Measurements from ENCODE around the gene TIMM21. TPM values are rescaled to one million over a fixed set of nuclear protein-coding genes. Genes with fewer than 3 reads are reported as not detected.

TIMM21 gene
- total and polyA plus RNA-seq, 2 of the 13 experiments (the other 11 are each of a cell fraction or from before 2014, with no cell fraction given): 29.6 to 62.3 TPM

DNA sequence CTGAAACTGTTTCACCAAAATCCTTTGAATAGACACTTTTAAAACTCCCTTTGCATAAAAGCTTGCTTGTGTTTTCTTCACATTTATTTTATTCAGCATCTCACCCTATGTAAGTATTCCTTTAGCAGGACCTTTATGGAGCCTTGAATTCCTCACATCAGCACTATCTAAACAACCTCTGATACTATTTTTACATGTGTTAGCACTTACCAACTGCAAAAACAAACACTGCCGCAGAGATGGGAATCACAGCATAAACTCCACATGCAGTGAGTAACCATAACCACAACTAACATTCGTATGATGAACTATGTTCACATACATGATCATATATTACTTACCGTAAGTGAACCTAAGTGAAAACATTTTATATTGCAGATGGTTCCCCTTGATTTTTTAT, 16.1 kb upstream of the TIMM21 start:
- FAIRE-seq: no peak
- Histone ChIP-seq H3K9me3 (ENCODE audit: low read length) (no peaks in the 10 kb centered on the region), H3K4me2 (ENCODE audit: low read depth, low read length) (no peak overlapping the region), H2AFZ (ENCODE audit: low read length) (no peak overlapping the region), H3K27me3 (ENCODE audit: control insufficient read depth in 1 of 2, insufficient read depth in 2 of 2, low read length in 2 of 2) (peaks cover 0 to 15% of the 10 kb centered on the region in 2 experiments; a peak in 1 of 5 replicates), H3K4me3 (replicated peaks in 1 of 3; ENCODE audit: insufficient read depth in 1 of 3, low read depth in 2 of 3, low read length in 3 of 3) (no peak overlapping the region), H3K9ac (ENCODE audit: insufficient read depth, low read depth, low read length) (no peak overlapping the region), H3K27ac (ENCODE audit: extremely low read length, insufficient read depth, low read length) (no peak overlapping the region), H4K20me1 (ENCODE audit: insufficient read depth, low read length) (no peaks in the 10 kb centered on the region), H3K79me2 (ENCODE audit: insufficient read depth, low read length) (no peaks in the 10 kb centered on the region), H3K36me3 (replicated peaks in 1 of 2; ENCODE audit: control insufficient read depth in 1 of 2, insufficient read depth in 2 of 2, low read length in 2 of 2) (no peaks in the 10 kb centered on the region), H3K4me1 (ENCODE audit: insufficient read depth, low read length) (no peaks in the 10 kb centered on the region)
- 15% methylated on average over 3 of the region's 3 CpGs for WGBS (ENCODE audit: low lambda C conversion rate)
- ChIA-PET CTCF (ENCODE audit: low intra/inter-chr PET ratio, low total read pairs) (no interaction called here), POLR2A (no interaction called here)
- in situ Hi-C loops (cut with HindIII; ENCODE audit: extremely low pct_ligation_motif_present, low pct_unique_long_range_greater_than_20kb): no loop called here
- no TSS peak for BruUV-seq (replicated peaks)
- no peak for ATAC-seq
- DNase-seq (ENCODE audit: low spot score): no peak
- TF ChIP-seq, protein P1, sequence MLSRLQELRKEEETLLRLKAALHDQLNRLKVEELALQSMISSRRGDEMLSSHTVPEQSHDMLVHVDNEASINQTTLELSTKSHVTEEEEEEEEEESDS (CRISPR knock-in tag; IDR thresholded peaks at IDR 0.05; ENCODE audit: borderline replicate concordance): no peak
- TF ChIP-seq RCOR2 (CRISPR knock-in tag; IDR thresholded peaks at IDR 0.05) (no peak), MAFK (conservative IDR thresholded peaks at IDR 0.05 in 1 of 2, IDR thresholded peaks at IDR 0.05 in 1 of 2; ENCODE audit: low read length in 2 of 2) (0 out of 4 replicates have a peak, but pooled peaks of 1 of the 2 experiments have one; percentile 12), ZNF713 (CRISPR knock-in tag; IDR thresholded peaks at IDR 0.05) (no peak)
- intact Hi-C loops (cut with micrococcal nuclease; ENCODE audit: unreplicated experiment): no loop called here

DNA sequence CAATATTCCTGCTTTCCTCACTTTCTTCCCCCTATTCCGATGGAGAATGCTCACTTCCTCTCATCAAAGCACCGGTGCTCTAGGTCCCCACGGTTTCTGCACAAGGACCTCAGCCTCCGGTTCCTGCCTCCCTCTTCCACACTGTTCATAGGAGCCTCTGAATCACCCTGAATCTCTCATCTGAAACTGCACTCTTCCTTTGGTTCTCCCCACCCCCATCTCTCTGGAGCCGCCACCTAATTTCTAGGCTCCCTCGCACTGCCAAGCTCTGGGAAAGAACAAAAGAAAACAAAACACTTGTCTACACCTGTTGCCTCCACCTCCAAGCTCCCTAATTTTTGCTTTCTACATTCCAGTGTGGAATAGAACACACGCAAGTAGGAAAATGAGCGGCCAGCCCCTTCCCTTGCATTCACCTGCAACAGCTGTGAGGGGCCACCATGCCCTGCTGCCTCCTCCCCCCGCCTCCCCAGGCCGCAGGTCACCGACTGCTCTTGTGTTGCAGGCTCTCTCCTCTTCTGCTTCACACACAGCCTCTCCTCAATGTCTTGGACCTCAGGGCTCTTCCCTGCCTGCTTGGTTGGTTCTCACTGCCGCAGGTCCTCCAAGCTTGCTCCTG, 10.3 kb upstream of the TIMM21 start:
- no TSS peak for BruUV-seq (replicated peaks)
- no peak for ATAC-seq
- POLR2A ChIA-PET: no interaction called here
- TF ChIP-seq SALL2 (CRISPR knock-in tag; IDR thresholded peaks at IDR 0.05) (no peak), SMAD9 (CRISPR knock-in tag; IDR thresholded peaks at IDR 0.05) (no peak), MIER3 (CRISPR knock-in tag; IDR thresholded peaks at IDR 0.05; ENCODE audit: borderline replicate concordance) (no peak), HHEX (CRISPR knock-in tag; IDR thresholded peaks at IDR 0.05) (no peak), MATR3 (CRISPR knock-in tag; IDR thresholded peaks at IDR 0.05) (no peak), SPEN (CRISPR knock-in tag; IDR thresholded peaks at IDR 0.05; ENCODE audit: low read depth) (no peak), FIP1L1 (IDR thresholded peaks at IDR 0.05; ENCODE audit: borderline replicate concordance, insufficient read depth, low read depth, low read length) (no peak), NFE2L1 (CRISPR knock-in tag; IDR thresholded peaks at IDR 0.05; ENCODE audit: borderline replicate concordance) (no peak), GATAD2A (CRISPR knock-in tag; IDR thresholded peaks at IDR 0.05) (no peak), ZNF788 (CRISPR knock-in tag; IDR thresholded peaks at IDR 0.05; ENCODE audit: borderline replicate concordance) (no peak), KMT2A (CRISPR knock-in tag; IDR thresholded peaks at IDR 0.05) (no peak)
- TF ChIP-seq, protein P2, sequence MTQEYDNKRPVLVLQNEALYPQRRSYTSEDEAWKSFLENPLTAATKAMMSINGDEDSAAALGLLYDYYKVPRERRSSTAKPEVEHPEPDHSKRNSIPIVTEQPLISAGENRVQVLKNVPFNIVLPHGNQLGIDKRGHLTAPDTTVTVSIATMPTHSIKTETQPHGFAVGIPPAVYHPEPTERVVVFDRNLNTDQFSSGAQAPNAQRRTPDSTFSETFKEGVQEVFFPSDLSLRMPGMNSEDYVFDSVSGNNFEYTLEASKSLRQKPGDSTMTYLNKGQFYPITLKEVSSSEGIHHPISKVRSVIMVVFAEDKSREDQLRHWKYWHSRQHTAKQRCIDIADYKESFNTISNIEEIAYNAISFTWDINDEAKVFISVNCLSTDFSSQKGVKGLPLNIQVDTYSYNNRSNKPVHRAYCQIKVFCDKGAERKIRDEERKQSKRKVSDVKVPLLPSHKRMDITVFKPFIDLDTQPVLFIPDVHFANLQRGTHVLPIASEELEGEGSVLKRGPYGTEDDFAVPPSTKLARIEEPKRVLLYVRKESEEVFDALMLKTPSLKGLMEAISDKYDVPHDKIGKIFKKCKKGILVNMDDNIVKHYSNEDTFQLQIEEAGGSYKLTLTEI (CRISPR knock-in tag; conservative IDR thresholded peaks at IDR 0.05): no peak
- TF ChIP-seq, protein P3, sequence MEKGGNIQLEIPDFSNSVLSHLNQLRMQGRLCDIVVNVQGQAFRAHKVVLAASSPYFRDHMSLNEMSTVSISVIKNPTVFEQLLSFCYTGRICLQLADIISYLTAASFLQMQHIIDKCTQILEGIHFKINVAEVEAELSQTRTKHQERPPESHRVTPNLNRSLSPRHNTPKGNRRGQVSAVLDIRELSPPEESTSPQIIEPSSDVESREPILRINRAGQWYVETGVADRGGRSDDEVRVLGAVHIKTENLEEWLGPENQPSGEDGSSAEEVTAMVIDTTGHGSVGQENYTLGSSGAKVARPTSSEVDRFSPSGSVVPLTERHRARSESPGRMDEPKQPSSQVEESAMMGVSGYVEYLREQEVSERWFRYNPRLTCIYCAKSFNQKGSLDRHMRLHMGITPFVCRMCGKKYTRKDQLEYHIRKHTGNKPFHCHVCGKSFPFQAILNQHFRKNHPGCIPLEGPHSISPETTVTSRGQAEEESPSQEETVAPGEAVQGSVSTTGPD (CRISPR knock-in tag; IDR thresholded peaks at IDR 0.05): no peak

More for the DNA sequence above, 10.3 kb upstream of the TIMM21 start:
- no peak for FAIRE-seq
- no peaks in the 10 kb centered on the region for H3K4me1 ChIP-seq (ENCODE audit: insufficient read depth, low read length)
- H3K27ac ChIP-seq (ENCODE audit: extremely low read length, insufficient read depth, low read length): no peak overlapping the region
- 20% methylated on average over 9 of the region's 12 CpGs for WGBS (ENCODE audit: low lambda C conversion rate)
- H3K4me3 ChIP-seq (replicated peaks in 1 of 3; ENCODE audit: insufficient read depth in 1 of 3, low read depth in 2 of 3, low read length in 3 of 3): no peak overlapping the region
- H3K4me2 ChIP-seq (ENCODE audit: low read depth, low read length): no peak overlapping the region
- H3K79me2 ChIP-seq (ENCODE audit: insufficient read depth, low read length): no peaks in the 10 kb centered on the region
- no peaks in the 10 kb centered on the region for H3K9me3 ChIP-seq (ENCODE audit: low read length)
- peaks cover 4 to 40% of the 10 kb centered on the region in 2 experiments; a peak in 4 of 5 replicates for H3K27me3 ChIP-seq (ENCODE audit: control insufficient read depth in 1 of 2, insufficient read depth in 2 of 2, low read length in 2 of 2)
- intact Hi-C loops (cut with micrococcal nuclease; ENCODE audit: unreplicated experiment) (no loop called here), in situ Hi-C loops (cut with HindIII; ENCODE audit: extremely low pct_ligation_motif_present, low pct_unique_long_range_greater_than_20kb) (no loop called here)
- no peak overlapping the region for H3K9ac ChIP-seq (ENCODE audit: insufficient read depth, low read depth, low read length)
- no peak for DNase-seq (ENCODE audit: low spot score)
- no peaks in the 10 kb centered on the region for H3K36me3 ChIP-seq (replicated peaks in 1 of 2; ENCODE audit: control insufficient read depth in 1 of 2, insufficient read depth in 2 of 2, low read length in 2 of 2)
- H4K20me1 ChIP-seq (ENCODE audit: insufficient read depth, low read length): no peaks in the 10 kb centered on the region
- H2AFZ ChIP-seq (ENCODE audit: low read length): no peak overlapping the region
- CTCF ChIA-PET (ENCODE audit: low intra/inter-chr PET ratio, low total read pairs): no interaction called here

All from HepG2 (cell line).